RWPE1 (cell line): ENCODE measurements around the gene CNIH1.
A peak's percentile ranks its signal among the peaks of the same experiment; 100 is the strongest.
"Not testable (repeated sequence)": the region's sequence is repeated elsewhere in the genome, so short reads cannot be mapped to it uniquely, and the experiment has no call there.

ENCODE experiments used
- CTCF ChIA-PET: fragments of 350-600 bp; sonication (Branson Sonifier 250); formaldehyde crosslinking; extraction: SDS; loops from one replicate; lab custom pipeline; 2021; lab: Yijun Ruan, JAX
- POLR2A ChIA-PET: fragments of 400-600 bp; formaldehyde crosslinking; extraction: SDS; loops from one replicate; lab custom pipeline; 2020; ENCODE audit warnings: antibody characterized with exemption; ENCODE audit not compliant: low non-redundant PET; lab: Yijun Ruan, JAX
- DNase-seq: peaks from one replicate; pipeline ENCODE4 v3.0.0; 2012; ENCODE audit warnings: low spot score
- H3K27ac ChIP-seq: fragments of 450-650 bp; 2 replicates; pipeline ENCODE4 v1.5.1; 2017
- CTCF ChIP-seq: fragments of 450-650 bp; conservative IDR thresholded peaks from 2 replicates; pipeline ENCODE4 v1.5.1; 2017; ENCODE audit warnings: low read depth, mild to moderate bottlenecking

Gene CNIH1

GRCh38 chr14:54450535-54450934 is 9.4 kb upstream of the CNIH1 start:
- no peak for DNase-seq
- TF ChIP-seq CTCF = no peak
- ChIA-PET POLR2A (no interaction called here), CTCF (interaction anchor here (0.5 kb wide), 1 partner anchor 18 kb away, joined by 3 read pairs; no protein-coding TSS in a partner anchor)
- H3K27ac ChIP-seq = no peak overlapping the region

- peak overlapping the region; percentile 96 for H3K27ac ChIP-seq
- ChIA-PET POLR2A (no interaction called here), CTCF (interaction anchor here (0.5 to 0.7 kb wide), 3 partner anchors 12 to 432 kb away, joined by 3 to 4 read pairs (median 4); no protein-coding TSS in a partner anchor)
- no peak for TF ChIP-seq CTCF
- peak; percentile 80 for DNase-seq
Measured at GRCh38 chr14:54447231-54447692, 6.1 kb upstream of the CNIH1 start.

- POLR2A ChIA-PET = interaction anchor here (0.6 kb wide), 1 partner anchor 42 kb away, joined by 3 read pairs; no protein-coding TSS in a partner anchor
- H3K27ac ChIP-seq = peak overlapping the region; percentile 96
- CTCF ChIA-PET = interaction anchor here (0.5 to 1.5 kb wide), 2 partner anchors 11 to 219 kb away, joined by 3 to 5 read pairs; no protein-coding TSS in a partner anchor
- TF ChIP-seq CTCF = no peak
- peak; percentile 50 for DNase-seq
Measured at GRCh38 chr14:54446161-54446693, 5.1 kb upstream of the CNIH1 start.

- no peak for DNase-seq
- TF ChIP-seq CTCF = no peak
- peak overlapping the region; percentile 36 for H3K27ac ChIP-seq
- POLR2A ChIA-PET = no interaction called here
- CTCF ChIA-PET = no interaction called here
Measured at GRCh38 chr14:54444681-54445080, 3.5 kb upstream of the CNIH1 start.

GRCh38 chr14:54443981-54444380 is 2.8 kb upstream of the CNIH1 start:
- no peak for DNase-seq
- H3K27ac ChIP-seq = peak overlapping the region; percentile 36
- POLR2A ChIA-PET = no interaction called here
- CTCF ChIA-PET = no interaction called here
- no peak for TF ChIP-seq CTCF

- DNase-seq, CTCF ChIA-PET, POLR2A ChIA-PET: not testable (repeated sequence)
- H3K27ac ChIP-seq = peak overlapping the region; percentile 24
Measured at GRCh38 chr14:54442961-54443360, 1.8 kb upstream of the CNIH1 start.

- ChIA-PET CTCF (no interaction called here), POLR2A (no interaction called here)
- no peak for DNase-seq
- no peak for TF ChIP-seq CTCF
- peak overlapping the region; percentile 98 for H3K27ac ChIP-seq
Measured at GRCh38 chr14:54440476-54440872, 700 bp downstream of the CNIH1 start.
